HG02798 (cell line): Measurements from ENCODE around the gene CHI3L2.

Experiments
- ATAC-seq: cut with Tn5 transposase; IDR thresholded peaks from one replicate; pipeline ENCODE4 v1.9.1; 2021; ENCODE audit warnings: mild to moderate bottlenecking; ENCODE audit not compliant: unreplicated experiment, poor library complexity

CHI3L2 gene

GRCh38 chr1:111227434-111227833 lies at the start of gene CHI3L2:
Gene CHI3L2 (plus strand): TSS chr1:111227713. CDS start chr1:111227730, 17 bp downstream.
- ATAC-seq, result no peak

GRCh38 chr1:111179968-111180533 lies 47.5 kb upstream of the CHI3L2 start:
- ATAC-seq, result no peak

GRCh38 chr1:111182052-111182451 lies 45.5 kb upstream of the CHI3L2 start:
- ATAC-seq, result no peak

GRCh38 chr1:111183308-111184069 lies 44.0 kb upstream of the CHI3L2 start:
- ATAC-seq, result no peak

- ATAC-seq, result no peak
These were observed 42.9 kb upstream of the CHI3L2 start for GRCh38 chr1:111184663-111185062.

GRCh38 chr1:111190931-111191451 lies 36.5 kb upstream of the CHI3L2 start:
- no peak for ATAC-seq

- ATAC-seq, result no peak
These were observed 36.0 kb upstream of the CHI3L2 start for GRCh38 chr1:111191496-111191895.

- ATAC-seq, result no peak
These were observed 35.4 kb upstream of the CHI3L2 start for GRCh38 chr1:111192074-111192473.

GRCh38 chr1:111192658-111193519 lies 34.6 kb upstream of the CHI3L2 start:
- no peak for ATAC-seq

- ATAC-seq, result no peak
These were observed 33.6 kb upstream of the CHI3L2 start for GRCh38 chr1:111193712-111194480.

- no peak for ATAC-seq
These were observed 32.4 kb upstream of the CHI3L2 start for GRCh38 chr1:111195002-111195684.

- ATAC-seq, result no peak
These were observed 31.3 kb upstream of the CHI3L2 start for GRCh38 chr1:111196213-111196612.

- no peak for ATAC-seq
These were observed 29.8 kb upstream of the CHI3L2 start for GRCh38 chr1:111197598-111198284.

- no peak for ATAC-seq
These were observed 28.7 kb upstream of the CHI3L2 start for GRCh38 chr1:111198836-111199235.

- no peak for ATAC-seq
These were observed 28.2 kb upstream of the CHI3L2 start for GRCh38 chr1:111199329-111199728.

- ATAC-seq, result no peak
These were observed 27.4 kb upstream of the CHI3L2 start, which contains the start of gene DENND2D for GRCh38 chr1:111199881-111200801. Gene DENND2D (minus strand): TSS chr1:111200646. CDS start chr1:111200459, 187 bp downstream.

- ATAC-seq, result no peak
These were observed 26.7 kb upstream of the CHI3L2 start for GRCh38 chr1:111200802-111201161.
